ENCODE measurements around the gene ATXN1.

DNA sequence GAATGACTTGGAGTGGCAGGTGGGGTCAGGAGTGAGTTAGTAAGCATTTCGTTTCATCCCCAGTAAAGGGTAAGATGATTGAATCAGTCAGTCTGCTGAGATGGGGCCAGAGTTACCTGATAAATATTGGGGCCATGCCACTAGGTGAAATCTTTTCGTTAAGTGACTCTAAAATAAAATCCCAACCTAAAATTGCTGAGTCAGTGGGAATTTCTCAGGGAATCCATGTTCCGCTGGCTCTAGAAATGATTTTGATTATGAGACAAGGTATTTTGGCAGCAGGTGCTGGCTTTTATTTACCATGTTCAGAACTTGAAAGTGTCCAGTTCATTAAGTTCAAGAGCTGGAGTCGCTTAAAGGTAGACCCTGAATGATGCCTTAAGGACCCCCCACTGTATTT is 397.5 kb downstream of the ATXN1 start:
- TF ChIP-seq, protein P1, sequence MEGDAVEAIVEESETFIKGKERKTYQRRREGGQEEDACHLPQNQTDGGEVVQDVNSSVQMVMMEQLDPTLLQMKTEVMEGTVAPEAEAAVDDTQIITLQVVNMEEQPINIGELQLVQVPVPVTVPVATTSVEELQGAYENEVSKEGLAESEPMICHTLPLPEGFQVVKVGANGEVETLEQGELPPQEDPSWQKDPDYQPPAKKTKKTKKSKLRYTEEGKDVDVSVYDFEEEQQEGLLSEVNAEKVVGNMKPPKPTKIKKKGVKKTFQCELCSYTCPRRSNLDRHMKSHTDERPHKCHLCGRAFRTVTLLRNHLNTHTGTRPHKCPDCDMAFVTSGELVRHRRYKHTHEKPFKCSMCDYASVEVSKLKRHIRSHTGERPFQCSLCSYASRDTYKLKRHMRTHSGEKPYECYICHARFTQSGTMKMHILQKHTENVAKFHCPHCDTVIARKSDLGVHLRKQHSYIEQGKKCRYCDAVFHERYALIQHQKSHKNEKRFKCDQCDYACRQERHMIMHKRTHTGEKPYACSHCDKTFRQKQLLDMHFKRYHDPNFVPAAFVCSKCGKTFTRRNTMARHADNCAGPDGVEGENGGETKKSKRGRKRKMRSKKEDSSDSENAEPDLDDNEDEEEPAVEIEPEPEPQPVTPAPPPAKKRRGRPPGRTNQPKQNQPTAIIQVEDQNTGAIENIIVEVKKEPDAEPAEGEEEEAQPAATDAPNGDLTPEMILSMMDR (optimal IDR thresholded peaks at IDR 0.05 in 1 of 3, IDR thresholded peaks at IDR 0.05 in 1 of 3, conservative IDR thresholded peaks at IDR 0.05 in 1 of 3; ENCODE audit: extremely low read depth in 1 of 3, insufficient read depth in 2 of 3, low read length in 3 of 3), result no peak
- no peak for TF ChIP-seq EZH2 (IDR thresholded peaks at IDR 0.05; ENCODE audit: low read length)

Data from keratinocyte (primary cell).